GM18526 (cell line): ENCODE data around the gene ZBTB11.

ENCODE experiments used
- POLR2A ChIP-seq: IDR thresholded peaks from 3 replicates; pipeline ENCODE4 v1.6.1; 2011; ENCODE audit not compliant: insufficient read length; ENCODE audit errors: extremely low read depth

ZBTB11 gene

DNA sequence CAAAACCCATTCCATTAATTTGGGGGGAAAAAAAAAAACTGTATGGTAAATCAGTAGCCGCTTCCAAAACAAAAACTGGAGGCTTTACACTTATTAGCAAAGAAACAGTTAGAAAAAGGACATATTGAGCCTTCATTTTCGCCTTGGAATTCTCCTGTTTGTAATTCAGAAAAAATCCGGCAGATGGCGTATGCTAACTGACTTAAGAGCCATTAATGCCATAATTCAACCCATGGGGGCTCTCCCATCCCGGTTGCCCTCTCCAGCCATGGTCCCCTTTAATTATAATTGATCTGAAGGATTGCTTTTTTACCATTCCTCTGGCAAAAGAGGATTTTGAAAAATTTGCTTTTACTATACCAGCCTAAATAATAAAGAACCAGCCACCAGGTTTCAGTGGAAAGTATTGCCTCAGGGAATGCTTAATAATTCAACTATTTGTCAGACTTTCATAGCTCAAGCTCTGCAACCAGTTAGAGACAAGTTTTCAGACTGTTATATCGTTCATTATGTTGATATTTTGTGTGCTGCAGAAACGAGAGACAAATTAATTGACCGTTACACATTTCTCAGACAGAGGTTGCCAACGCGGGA is 18.9 kb upstream of the ZBTB11 start:
- TF ChIP-seq POLR2A = no peak

DNA sequence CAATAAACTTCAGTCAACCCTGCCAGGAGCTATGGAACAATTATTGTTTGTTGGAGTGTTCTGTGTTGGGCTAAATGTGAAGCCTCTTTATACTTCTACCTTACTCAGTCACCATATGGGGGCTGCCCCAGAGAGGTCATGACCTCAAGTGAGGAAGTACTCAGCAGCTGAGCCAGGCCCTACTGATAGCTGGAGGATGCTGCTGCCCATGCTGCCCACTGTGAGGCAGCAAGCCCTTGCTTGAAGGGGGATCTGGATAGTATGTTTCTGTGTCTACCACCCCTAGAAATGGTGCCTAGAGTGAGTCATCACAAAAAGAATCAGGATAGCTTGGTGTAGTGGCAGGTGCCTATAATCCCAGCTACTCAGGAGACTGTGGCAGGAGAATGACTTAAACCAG is 14.0 kb upstream of the ZBTB11 start:
- TF ChIP-seq POLR2A = no peak

GRCh38 chr3:101689286-101689685 is 12.4 kb upstream of the ZBTB11 start:
- TF ChIP-seq POLR2A = no peak

DNA sequence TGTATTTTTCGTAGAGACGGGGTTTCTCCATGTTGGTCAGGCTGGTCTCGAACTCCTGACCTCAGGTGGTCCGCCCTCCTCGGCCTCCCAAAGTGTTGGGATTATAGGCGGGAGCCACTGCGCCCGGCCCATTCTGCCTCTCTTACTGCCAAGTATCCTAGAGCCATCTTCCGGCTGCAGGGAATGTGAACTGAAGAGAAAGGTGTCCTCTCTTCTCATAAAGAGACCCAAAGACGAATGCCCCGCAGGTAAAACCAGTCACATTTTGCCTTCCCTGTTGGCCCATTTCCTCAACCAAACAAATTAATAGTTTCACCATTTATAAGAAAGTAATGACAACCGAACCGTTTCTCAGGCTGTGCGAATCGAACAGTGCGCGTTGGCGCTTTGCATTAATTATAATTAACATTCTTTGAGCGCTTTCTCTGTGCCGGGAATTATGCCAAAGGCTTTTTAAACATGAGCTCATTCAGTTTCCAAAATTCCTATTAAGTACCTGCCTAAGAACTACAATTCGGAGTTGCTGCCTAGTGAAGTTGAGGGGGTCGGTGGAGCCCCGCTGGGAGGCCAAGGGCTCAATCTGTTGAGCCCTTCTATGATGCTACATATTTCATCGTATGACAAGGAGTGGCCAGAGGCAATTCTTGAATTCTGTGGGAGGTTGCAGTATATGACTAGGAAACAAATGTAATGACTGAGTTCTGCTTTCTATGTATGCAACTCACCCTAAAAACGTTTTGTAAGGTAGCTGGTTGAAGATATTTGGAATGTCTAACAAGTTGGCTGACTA is 10.4 kb upstream of the ZBTB11 start:
- TF ChIP-seq POLR2A = no peak

- no peak for TF ChIP-seq POLR2A
These were observed 9.0 kb upstream of the ZBTB11 start for GRCh38 chr3:101685870-101686307.

DNA sequence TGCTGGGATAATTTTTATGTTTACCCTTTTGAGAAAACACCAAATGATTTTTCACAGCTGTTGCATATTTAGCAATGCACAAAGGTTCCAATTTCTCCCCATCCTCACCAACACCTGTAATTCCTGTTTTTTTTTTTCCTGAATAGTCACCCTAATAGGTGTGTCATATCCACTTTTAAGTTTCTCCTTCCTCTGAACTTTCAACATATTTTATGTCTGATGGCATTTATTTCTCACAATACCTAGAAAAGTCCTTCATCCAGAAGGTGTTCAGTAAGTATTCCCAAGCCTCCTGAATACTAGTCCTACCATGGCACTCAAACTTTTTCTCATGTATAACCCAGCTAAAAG is 8.1 kb upstream of the ZBTB11 start:
- no peak for TF ChIP-seq POLR2A

- no peak for TF ChIP-seq POLR2A
These were observed 3.5 kb upstream of the ZBTB11 start for GRCh38 chr3:101680466-101680865.

DNA sequence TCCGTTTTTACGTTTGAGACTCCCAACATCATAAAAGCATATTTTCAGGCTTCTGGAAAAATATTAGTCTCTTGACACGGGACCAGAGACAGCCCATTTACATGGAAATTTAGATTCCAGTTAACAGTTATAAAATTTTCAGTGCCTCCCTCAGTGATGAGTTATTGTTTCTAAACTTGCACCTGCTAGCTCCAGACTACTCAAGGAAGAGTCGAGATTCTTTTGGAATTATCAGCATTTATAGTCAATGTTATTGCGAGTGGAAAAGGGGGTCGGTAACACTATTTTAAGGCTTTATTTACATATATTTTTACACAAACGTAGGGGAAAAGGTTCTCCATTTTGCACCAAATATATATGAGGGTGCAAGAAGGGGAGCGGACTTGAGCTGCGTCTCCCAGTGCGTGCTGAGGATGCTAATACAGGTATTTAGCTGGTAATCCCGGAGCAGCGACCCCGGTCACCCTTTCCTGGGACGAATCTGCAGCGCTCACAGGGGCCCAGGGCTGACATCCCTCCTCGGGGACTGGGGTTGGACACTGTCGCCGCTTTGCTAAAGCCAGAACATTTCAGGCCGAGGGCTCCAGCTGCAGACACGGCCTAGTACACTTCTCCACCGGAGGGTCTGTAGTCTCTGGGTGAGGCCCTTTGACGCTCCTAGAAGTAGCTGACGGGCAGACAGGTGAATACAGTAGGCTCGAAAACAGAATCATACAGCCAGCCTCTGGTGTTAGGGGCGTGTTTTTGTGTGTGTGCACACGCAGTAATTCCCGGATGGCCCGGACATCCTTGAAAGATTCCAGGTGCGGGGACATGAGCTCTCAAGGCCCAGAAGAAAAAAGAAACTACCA is 729 bp upstream of the ZBTB11 start:
- no peak for TF ChIP-seq POLR2A

DNA sequence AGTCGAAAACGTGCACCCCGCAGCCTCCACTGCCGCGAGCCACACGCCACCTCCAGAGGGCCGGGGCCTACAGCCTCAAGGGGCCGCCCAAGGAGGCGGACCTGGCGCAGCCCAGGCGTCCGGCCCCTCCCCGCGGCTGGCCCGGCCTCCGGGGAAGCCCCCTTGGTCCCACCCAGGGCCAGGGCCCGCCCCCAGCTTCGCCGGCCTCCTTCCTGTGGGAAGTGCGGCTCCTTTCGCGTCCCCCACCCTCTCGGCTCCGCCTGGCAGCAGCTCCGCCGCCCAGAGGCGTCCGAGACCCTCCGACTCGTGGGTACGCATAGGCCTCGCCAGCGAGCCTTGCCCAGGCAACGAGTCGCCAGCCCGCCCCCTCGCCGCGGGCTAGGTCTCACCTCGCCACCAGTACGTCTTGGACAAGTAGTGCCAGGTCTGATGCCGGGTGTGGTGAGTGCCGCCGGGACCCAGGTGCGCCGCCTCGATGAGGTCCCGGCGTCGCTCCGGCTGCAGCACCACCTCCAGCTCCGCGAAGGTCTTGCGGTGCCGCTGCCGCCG is 642 bp downstream of the ZBTB11 start:
- TF ChIP-seq POLR2A = peak; percentile 65

DNA sequence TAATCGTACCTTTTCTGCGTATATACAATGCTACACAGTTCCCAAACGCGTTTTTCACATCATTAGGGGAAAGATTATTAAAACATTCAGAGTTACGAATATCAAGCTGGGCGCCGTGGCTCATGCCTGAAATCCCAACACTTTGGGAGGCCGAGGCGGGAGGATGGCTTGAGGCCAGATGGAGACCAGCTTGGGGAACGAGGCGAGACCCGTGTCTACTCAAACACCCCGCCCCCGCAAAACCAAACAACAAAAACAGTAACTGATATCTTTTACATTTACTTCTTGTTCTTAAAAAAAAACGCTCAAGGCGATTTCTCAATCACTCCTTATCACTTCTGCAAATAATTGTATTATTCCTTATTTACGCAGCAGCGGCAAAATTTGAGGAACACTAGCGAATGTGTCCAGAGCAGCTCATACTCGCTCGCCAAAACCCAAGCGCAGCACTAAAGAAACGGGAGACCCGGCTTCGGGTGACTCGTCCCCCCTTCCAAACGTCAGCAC is 1.2 kb downstream of the ZBTB11 start:
- no peak for TF ChIP-seq POLR2A

GRCh38 chr3:101674518-101674917 is 2.4 kb downstream of the ZBTB11 start:
- no peak for TF ChIP-seq POLR2A

DNA sequence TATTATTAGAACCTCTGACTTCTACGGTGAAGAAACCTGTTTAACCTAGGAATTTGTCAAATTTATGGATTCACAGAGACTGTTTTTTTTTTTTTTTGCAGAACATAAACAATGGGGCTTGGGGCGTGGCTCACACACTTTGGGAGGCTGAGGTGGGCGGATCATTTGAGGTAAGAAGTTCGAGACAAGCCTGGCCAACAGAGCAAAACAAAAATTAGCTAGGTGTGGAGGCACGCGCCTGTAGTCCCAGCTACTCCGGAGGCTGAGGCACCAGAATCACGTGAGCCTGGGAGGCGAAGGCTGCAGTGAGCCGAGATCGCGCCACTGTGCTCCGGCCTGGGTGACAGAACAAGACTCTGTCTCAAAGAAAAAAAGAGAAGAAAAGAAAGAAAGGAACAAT is 3.0 kb downstream of the ZBTB11 start:
- TF ChIP-seq POLR2A = no peak

- TF ChIP-seq POLR2A = no peak
These were observed 5.9 kb downstream of the ZBTB11 start for GRCh38 chr3:101671014-101671413.

DNA sequence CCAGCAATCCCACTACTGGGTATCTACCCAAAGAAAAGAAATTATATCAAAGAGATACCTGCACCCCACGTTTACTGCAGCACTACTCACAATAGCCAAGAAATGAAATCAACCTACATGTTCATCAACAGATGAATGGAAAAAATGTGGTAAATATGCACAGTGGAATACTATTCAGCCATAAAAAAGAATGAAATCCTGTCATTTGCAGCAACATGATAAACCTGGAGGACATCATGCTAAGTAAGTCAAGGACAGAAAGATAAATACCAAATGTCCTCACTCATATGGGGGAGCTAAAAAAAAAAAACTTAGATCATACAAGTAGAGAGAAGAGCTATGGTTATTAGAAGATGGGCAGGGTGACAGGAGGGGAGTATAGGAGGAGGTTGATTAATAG is 9.1 kb downstream of the ZBTB11 start:
- TF ChIP-seq POLR2A = no peak

DNA sequence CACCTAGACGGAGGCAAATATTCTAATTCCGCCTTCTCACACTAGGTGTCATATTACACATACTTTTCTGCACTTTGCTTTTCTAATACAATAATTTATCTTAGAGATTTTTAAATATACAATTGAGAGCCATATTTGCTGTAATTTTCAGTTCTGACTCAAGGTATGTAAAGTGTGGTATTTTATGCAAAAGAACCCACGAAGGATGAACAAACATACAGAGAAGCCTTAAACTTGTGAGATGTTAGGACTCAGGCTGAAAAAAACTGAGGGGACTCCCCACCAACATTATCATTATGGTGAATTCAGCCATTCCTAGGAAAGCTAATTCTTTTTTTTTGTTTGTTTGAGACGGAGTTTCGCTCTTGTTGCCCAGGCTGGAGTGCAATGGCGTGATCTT is 9.6 kb downstream of the ZBTB11 start:
- no peak for TF ChIP-seq POLR2A
